Umbilical cord (tissue), 2 donors: ENCODE data around the gene CCM2. TPM values are rescaled to one million over a fixed set of nuclear protein-coding genes. Genes with fewer than 3 reads are reported as not detected.

Source experiments
- DNase-seq: peaks from one replicate; pipeline ENCODE4 v3.0.0-alpha.2; 2015; ENCODE audit warnings: low spot score
- total RNA-seq: library from RNA; depleted of rRNA; stranded (reverse); fragments of >200 nt; gene quantifications from one replicate; pipeline ENCODE4 v1.2.3, GENCODE V29; 2014; ENCODE audit warnings: low replicate concordance; ENCODE audit not compliant: insufficient read depth

Gene CCM2
- total RNA-seq, 1 donor from 2014 or later = 21.4 TPM

DNA sequence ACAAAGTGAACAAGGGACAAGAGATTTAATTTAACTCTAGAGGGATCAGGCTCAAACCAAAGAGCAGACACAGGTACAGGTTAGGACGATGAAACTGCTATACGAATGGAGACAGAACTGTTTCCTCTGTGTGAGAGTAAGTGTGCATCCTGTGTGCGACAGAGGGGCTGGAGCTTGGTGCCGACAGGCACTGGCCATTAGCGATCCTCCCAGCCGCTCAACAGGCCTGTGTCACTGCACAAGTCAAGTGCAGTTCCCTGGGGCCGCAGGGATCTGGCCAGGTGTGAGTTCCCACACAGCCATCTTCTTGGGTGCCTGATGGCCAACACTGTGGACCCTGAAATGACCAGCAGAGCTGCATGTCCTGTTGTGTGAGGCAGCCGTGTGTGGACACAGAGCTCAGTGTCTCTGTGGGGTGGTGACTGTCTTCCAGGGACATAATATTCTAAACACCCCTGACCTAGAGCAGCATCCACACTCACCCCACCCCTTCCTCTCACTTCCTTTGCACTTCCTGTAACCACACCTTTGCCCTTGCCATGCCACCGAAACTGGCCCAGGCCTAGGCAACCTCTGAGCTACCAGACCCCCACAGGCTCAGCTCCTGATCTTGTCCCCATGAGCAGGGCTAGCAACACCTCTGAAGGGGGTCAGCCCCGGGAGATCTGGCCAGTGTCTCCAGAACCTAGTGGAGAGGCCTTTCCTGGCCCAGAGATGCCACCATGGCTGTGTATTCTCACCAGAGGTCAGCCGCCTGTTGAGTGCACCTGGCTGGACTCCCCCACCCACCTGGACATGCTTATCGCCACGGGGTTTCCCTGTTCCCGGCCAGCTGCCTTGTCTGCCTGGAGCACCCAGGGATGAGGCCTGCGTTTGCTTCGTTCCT is 123.2 kb downstream of the CCM2 start:
- DNase-seq = no peak

DNA sequence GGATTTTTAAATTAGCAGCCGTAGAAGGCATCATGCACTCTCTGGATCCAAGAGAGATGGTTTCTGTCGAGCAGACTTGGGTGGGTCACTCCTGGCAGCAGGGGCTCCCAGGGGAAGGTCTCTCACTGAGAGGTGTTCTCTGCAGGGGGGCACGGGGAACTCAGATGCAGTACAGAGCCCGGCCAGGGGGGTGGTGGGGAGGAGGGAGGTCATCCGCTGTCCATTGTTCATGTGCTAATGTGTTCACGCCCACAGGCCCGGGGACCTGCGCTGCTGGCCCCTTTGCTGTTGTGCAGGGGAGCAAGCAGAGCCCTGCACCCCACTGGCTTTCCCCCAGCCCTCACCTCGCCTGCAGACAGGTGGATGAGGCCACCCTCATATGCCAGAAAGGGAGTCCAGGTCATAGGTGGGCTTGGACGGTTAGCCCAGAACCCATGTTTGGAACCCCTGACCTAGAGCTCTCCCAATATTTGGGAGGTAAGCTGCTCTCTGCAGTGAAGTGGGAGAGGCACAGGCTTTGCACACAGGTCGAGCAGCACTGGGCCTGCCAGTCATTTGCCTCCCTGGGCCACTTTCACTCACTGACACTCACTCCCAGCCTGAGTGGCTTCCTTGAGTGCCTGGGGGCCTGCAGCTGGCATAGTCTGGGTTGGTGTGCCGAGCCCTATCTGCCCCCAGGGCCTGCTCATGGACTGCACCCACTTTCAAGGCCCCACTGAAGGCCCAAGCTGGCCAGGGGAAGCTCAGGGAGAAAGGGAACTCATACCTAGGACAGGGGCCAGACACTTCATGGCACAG is 124.1 kb downstream of the CCM2 start:
- DNase-seq = no peak

DNA sequence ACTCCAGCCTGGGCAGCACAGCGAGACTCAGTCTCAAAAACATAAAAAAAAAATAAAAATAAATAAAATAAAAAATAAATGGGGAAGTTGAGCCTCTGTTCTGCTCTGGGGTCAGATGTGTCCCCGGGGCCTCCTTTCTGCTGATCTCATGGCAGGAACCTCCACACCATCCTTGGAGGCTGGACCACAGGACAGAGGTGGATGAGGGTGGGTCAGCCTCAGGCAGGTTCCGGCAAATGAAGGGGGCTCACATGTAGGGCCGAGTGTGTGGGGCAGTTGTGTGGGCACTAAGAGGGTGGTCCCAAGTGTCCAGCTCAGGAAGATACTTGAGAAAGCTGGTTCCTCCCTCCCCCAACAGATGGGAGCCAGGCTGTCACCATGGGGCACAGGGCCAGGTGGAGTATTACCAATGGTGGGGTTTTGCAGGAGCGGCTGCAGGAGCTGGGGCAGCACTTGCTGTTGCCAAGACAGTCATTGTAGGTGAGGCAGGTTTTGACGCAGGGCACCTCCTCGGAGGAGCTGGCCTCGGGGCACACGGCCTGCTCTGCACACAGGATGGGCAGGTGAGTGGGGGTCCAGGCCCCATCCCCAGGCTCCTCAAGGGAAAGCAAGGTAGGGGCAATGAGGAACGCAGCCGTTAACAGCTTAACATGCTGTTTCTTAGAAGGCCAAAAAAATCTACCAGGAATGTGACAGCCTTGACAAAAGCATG is 125.3 kb downstream of the CCM2 start:
- no peak for DNase-seq

Other genes with a start within 250 kb of the CCM2 start
- 1,749 TPM for gene PPIA, start 203.5 kb upstream of the CCM2 start, total RNA-seq
- gene H2AZ2, start 152.1 kb upstream of the CCM2 start, total RNA-seq = 117 TPM
- gene PURB, start 114.7 kb upstream of the CCM2 start, total RNA-seq = 40.0 TPM
- gene MYO1G, start 21.2 kb upstream of the CCM2 start, total RNA-seq = 6.5 TPM
- gene NACAD, start 88.8 kb downstream of the CCM2 start, total RNA-seq = 1.4 TPM
- 63.3 TPM for gene TBRG4, start 111.5 kb downstream of the CCM2 start, total RNA-seq
- 3.1 TPM for gene RAMP3, start 157.6 kb downstream of the CCM2 start, total RNA-seq